Fibroblast of skin of abdomen (primary cell): ENCODE results near the gene LYSMD3.
A peak's percentile ranks its signal among the peaks of the same experiment; 100 is the strongest.

ENCODE experiments used
- DNase-seq: peaks from one replicate; pipeline ENCODE4 v3.0.0-alpha.2; 2013

LYSMD3 gene

DNA sequence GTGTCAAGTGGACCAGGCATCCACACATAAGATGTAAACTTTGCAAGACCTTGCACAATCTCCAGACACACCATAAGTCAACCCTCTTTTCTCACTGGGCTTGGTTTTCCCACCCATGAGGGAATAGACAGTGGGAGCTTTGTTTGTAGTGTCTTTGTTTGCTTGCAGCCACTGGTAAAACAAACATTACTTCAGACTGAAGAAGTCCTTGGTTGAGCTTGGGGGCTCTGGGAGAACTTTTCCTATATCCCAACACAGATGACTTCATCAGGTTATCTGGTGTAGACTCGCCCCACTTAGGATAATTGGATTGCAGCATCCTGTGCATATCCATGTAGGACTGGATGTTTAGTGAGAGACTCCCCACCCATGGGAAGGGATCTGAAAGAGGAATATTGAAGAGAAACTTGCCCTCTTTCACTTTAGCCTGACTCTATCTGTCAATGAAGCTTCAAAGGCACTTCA lies 17.7 kb upstream of the LYSMD3 start:
- DNase-seq, result no peak

GRCh38 chr5:90546216-90546837 lies 16.9 kb upstream of the LYSMD3 start:
- peak; percentile 64 for DNase-seq

- DNase-seq, result no peak
Observed at GRCh38 chr5:90545511-90545910, 16.1 kb upstream of the LYSMD3 start.

- no peak for DNase-seq
Observed at GRCh38 chr5:90542827-90543519, 13.6 kb upstream of the LYSMD3 start.

- DNase-seq, result no peak
Observed at GRCh38 chr5:90534922-90535321, 5.5 kb upstream of the LYSMD3 start.

DNA sequence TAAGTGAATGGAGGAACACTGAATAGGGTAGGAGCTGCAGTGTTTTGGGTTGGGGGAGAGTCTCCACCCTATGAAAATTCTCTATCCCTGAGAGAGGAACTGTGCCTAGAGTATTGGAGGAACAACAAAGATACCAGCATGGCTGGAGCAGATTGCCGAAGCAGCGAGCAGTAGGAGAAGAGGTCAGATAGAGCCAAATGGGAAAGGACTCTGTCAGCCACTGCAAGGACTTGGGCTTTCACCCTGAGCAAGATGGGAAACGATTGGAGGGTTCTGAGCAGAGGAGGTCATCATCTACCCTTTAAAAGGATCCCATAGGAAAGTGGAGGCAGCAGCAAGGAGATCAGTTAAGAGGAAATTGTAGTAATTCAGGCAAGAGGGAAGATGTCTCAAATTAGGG lies 4.4 kb upstream of the LYSMD3 start:
- DNase-seq, result no peak

DNA sequence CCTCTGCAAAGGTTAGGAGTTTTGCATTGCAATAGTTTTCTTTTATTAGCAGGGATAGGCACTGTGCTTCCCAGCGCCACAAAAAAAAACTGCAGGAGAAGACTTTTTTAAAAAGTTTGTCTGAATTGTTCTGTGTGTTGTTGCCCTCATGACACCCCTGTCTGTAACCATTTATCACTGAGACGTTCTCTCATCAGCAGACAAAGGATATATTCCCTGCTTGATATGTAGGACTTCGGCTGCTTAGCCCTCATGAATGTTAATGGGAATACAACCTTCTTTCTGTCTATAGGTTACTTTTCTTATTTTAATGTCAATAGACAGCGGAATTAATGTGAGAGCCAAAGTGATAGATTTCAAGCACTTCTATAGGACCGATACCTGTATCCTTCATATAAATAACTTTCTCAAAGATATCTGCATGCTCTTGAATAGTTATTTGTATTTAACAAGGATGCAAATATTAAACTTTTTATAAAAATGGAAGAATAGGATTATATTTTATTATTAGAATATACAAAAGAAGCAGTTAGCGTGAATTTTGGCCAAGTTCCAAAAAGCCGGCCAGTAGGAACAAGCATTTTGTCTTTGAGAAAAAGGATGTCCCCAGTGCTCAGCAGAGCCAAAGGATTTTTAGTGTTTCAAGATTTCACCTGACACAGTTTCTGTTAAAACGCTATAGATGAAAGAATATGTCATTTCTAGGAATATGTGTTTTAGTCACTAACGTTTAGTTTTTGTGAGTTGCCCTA lies 1.5 kb upstream of the LYSMD3 start:
- no peak for DNase-seq

- DNase-seq, result peak; percentile 80
Observed at GRCh38 chr5:90529939-90530677, 724 bp upstream of the LYSMD3 start.

DNA sequence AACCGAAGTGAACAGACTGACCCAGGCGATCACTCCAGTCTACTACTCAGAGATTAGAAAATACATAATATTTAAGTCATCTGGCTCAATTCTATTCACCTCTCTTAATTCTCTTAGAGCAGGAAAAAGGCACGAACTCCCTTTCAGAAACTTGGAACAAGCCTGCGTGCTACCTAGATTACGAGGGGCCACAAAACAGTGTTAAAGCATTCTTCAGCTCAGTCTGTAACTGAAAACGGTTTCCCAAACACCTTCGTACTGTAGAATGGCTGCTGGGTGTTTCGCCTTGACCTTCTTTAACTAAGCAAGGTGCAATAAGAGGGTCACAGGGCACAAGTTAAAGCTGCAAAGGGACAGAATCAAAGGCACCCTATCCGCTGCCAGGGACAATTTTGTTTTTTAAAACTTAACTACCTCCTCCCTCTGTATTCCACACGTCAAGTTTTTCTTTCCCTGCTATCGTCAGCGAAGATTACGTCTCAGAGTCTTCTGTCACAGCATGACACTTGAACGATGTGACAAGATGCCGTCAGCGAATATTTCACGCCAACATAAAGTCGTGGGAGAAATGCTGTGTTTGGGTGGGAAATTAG lies 687 bp downstream of the LYSMD3 start:
- no peak for DNase-seq

- DNase-seq, result no peak
Observed at GRCh38 chr5:90519081-90519480, 10.3 kb downstream of the LYSMD3 start.

GRCh38 chr5:90518661-90519060 lies 10.7 kb downstream of the LYSMD3 start:
- DNase-seq, result peak; percentile 16

DNA sequence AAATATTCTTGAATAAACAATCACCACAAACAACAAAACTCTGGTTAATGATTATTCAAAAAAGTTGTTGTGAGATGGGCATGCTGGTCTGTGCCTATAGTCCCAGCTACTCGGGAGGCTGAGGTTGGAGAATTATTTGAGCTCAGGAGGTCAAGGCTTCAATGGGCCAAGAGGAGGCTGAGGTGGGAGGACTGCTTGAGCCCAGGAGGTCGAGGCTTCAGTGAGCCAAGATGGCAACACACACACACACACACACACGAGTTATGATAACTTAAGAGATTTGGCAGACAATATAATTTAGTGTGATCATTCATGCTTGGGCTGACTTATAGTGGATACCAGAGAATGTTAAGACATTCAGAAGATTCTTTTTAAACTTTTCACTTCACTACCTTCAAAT lies 14.9 kb downstream of the LYSMD3 start:
- no peak for DNase-seq

GRCh38 chr5:90510438-90510837 lies 18.9 kb downstream of the LYSMD3 start:
- DNase-seq, result no peak

- no peak for DNase-seq
Observed at GRCh38 chr5:90506221-90506620, 23.2 kb downstream of the LYSMD3 start.

DNA sequence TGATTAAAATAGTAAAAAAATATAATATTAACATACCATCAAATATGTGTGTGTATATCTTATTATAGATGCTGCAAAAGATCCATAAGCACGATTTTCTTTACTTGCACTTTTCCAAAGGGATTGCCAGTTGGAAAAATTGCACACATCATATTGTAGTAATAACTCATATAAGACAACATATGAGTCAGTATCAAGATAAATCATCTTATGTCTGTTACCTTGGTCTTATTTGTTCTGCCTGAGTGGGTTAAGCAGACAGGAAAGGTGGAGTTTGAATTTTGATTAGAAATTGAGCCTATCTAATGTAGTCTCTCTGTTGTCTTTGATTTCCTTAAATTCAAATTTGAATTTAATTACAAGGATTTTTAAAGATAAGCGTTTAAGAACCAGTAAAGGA lies 24.6 kb downstream of the LYSMD3 start:
- no peak for DNase-seq

DNA sequence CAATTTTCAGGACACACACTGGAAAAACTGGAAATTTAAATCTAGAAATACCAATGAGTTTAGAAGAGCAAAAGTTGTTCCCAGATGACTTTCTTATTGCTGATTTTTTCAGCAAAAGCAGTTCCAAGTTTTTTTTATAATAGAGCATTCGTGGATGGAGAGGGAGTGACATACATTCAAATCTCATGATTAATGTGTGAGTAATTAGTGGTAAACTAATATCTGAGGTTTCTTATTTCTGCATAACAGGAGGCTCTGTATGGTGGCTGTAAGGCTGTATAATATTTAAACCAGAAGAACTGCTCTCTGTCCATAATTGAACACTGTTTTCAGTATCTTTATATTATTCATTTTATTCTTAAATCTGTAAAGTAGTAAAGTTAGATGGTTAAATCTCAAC lies 25.8 kb downstream of the LYSMD3 start:
- peak; percentile 22 for DNase-seq

GRCh38 chr5:90495146-90495545 lies 34.2 kb downstream of the LYSMD3 start:
- DNase-seq, result no peak

DNA sequence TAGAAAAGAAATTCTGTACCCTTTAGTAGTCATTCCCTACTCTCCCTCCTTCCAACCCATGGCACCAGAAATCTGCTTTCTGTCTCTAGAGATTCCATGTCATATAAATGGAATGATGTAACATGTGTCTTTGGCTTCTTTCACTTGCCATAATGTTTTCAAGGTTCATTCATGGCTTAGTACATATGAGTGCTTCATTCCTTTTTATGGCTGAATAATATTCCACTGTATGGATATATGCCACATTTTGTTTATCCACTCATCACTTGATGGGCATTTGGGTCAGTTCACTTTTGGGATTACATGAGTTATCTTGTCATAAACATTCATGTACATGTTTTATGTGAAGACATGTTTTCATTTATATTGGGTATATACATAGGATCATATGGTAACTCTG lies 35.3 kb downstream of the LYSMD3 start:
- DNase-seq, result no peak

DNA sequence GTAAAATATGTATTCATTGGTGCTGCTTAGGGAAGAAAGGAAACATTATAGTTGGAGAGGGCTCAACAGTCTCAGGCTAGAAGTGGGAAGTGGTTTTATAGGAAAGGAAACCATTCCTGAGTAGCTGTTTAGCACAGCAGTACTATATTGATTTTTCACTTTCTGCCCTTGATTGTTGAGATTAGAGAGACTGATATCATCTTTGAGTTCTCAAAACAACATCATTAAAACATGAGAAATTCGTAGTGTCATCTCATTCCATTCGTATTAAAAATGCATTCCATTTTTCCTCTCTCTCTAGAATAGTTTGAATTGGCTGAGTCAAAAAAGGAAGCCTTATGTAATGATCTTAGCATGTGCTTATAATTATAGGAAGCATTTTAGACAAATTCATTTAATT lies 40.6 kb downstream of the LYSMD3 start:
- peak; percentile 65 for DNase-seq

GRCh38 chr5:90484540-90484939 lies 44.8 kb downstream of the LYSMD3 start:
- DNase-seq, result no peak

GRCh38 chr5:90483206-90483605 lies 46.2 kb downstream of the LYSMD3 start:
- no peak for DNase-seq

DNA sequence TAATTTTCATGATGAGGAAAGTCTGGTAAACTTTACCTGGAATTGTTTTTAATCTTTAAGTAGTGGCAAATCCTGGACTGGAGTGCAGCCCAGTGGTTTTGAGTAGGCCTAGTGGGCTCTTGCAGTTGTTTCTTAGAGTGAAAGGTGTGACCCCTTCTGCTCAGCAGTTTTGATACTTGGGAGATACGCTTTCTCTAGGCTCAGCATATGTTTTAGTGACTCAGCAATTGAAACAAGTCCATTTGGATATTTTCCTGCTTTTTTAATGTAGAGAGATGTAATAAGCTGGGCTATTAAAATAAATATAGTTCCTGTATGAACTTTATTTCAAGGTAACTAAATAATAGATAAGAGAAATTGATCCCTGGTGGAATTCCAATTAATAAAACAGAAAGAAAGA lies 48.7 kb downstream of the LYSMD3 start:
- DNase-seq, result no peak
